GM12864 (cell line): ENCODE measurements around the gene WDR11.

Experiments used
- DNase-seq: peaks from one replicate; pipeline ENCODE4 v3.0.0-alpha.2; 2011; ENCODE audit warnings: low read depth
- H3K4me3 ChIP-seq: 2 replicates; pipeline ENCODE4 v1.5.1; 2011; ENCODE audit warnings: mild to moderate bottlenecking, low read depth, low read length, control low read depth
- CTCF ChIP-seq: IDR thresholded peaks from 2 replicates; pipeline ENCODE4 v1.5.1; 2011; ENCODE audit warnings: low read depth, mild to moderate bottlenecking, moderate library complexity, low read length, control low read depth, inconsistent platforms; ENCODE audit errors: missing control alignments

The WDR11 gene

DNA sequence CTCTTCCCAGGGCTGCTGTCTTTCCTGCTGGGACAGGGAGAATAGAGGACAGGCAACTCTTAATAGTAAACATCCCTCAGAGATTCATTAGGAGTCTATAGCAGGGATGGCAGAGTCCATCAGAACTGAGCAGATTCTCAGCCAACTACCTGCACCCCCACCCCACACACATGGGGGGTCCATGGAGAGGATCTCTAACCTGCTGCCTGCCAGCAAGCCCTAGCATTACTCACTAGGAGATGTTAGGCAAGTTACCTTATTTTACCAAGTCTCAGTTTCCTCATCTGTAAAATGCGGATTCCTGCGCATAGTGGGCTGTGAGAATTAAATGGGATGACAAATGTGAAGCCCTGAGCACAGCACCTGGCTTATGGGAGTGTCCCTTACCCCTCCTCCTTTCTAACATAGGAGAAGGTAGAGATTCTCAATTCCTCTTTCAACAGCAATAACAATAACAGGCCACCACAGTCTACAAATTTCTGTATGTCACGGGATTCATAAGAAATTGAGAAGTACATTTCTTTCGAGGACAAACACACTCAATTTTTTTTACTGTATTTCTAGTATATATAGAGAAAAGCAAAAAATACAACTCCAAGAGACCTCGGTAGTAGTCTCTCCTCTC, 23.8 kb upstream of the WDR11 start:
- no peak for TF ChIP-seq CTCF
- H3K4me3 ChIP-seq = no peak overlapping the region
- peak; percentile 12 for DNase-seq

GRCh38 chr10:120828763-120829319, 22.3 kb upstream of the WDR11 start:
- no peak for DNase-seq
- no peak overlapping the region for H3K4me3 ChIP-seq
- no peak for TF ChIP-seq CTCF

DNA sequence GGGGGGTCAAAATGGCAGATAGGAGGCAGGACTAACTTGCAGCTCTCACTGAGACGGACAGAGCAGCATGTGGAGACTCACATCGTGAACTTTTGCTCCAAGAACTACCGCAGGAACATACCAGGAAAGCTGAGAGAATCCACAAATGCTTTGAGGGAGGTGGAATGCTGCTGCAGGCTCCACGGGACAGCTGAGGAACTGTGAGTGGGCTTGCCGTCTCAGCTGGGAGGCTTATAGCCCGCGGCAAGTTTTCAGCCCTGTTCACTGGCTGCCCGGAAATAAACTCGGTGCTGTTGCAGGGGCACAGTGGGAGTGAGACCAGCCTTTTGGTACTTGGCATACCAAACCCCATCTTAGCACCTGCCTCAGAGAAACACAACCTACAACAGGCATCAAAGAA, 19.1 kb upstream of the WDR11 start:
- no peak for DNase-seq
- H3K4me3 ChIP-seq = no peak overlapping the region
- no peak for TF ChIP-seq CTCF

DNA sequence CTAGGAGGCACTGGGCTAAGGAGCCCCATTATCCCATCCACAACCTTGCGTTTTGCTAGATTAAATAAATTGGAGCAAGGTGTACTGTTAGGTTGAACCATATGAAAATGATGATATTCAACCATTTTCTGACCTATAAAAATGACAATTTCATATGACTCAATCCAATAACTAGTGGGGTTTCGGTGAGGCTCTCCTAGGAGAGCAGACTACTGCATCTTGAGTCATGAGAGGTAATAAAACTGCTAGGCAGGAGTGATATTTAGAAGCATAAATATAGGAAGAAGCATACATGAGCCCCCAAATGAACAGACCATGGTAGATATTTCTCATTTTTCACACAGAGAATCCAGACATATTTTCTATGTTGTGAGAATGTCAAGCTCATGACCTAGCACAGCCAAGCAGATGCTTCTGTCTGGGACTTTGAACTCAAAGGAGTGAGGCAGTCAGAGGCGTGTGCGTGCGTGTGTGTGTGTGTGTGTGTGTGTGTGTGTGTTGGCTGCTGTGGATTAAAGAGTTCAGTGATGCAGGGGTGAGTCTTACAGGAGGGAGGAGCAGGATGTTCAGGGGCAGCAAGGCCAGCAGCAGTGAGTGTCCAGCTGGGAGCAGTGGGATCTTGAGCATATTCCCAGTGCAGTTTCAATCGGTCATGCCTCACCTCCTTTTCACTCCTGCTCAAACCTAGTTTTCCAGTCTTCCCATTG, 17.8 kb upstream of the WDR11 start:
- no peak for DNase-seq
- TF ChIP-seq CTCF = no peak
- no peak overlapping the region for H3K4me3 ChIP-seq

DNA sequence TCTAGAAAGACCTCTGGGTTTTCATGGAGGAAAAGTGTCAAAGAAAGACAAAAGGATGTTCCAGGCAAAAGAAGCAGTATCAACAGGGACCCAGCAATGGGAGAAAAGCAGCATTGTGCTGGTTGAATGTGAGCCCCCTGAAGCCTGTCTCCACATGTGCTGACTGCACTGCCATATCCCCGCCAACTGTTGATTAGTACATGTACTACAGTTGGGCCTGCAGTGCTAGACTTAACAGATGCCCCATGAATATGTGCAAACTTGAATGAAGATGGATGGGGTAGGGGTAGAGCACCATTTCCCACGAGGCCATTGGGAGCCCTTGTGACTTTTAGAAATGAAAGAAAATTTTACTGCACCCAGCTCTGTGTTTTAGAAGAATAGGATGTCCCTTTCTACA, 15.6 kb upstream of the WDR11 start:
- H3K4me3 ChIP-seq = no peak overlapping the region
- no peak for TF ChIP-seq CTCF
- no peak for DNase-seq

DNA sequence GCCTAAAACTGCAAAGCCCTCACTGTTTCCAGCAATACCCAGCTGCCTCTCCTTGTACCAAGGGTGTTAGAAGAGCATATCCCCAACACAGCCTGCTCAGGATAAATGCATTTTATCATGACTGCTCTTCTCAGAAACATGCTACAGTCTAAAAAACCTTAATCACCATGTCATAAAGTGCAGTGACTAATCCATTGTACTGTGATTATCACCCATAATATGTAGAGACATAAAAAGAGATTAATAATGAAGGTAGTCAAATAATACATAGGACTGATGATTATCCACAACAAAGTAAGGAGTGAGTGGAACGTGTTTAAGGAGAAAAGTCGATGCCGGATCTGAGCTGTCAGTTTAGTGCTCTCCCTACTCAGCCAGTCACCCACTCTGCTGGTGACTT, 12.2 kb upstream of the WDR11 start:
- no peak overlapping the region for H3K4me3 ChIP-seq
- no peak for DNase-seq
- no peak for TF ChIP-seq CTCF
